GM21737 (cell line): ENCODE measurements around the gene TCP11L1.

ENCODE experiments used
- ATAC-seq: cut with Tn5 transposase; IDR thresholded peaks from one replicate; pipeline ENCODE4 v1.9.1; 2021; ENCODE audit warnings: mild to moderate bottlenecking, moderate library complexity; ENCODE audit not compliant: unreplicated experiment

The TCP11L1 gene

GRCh38 chr11:33039274-33040032 is at the start of gene TCP11L1:
TCP11L1 (plus strand) TSS chr11:33039572; CDS start chr11:33043774, 4,202 bp downstream.
- ATAC-seq = peak; percentile 84

- ATAC-seq = no peak
Measured at GRCh38 chr11:32990481-32990880, 48.9 kb upstream of the TCP11L1 start.

GRCh38 chr11:32991427-32991826 is 47.9 kb upstream of the TCP11L1 start:
- no peak for ATAC-seq

GRCh38 chr11:32991898-32992297 is 47.5 kb upstream of the TCP11L1 start:
- no peak for ATAC-seq

- ATAC-seq = no peak
Measured at GRCh38 chr11:33000181-33000580, 39.2 kb upstream of the TCP11L1 start.

GRCh38 chr11:33001281-33001680 is 38.1 kb upstream of the TCP11L1 start:
- no peak for ATAC-seq

GRCh38 chr11:33001751-33002542 is 37.4 kb upstream of the TCP11L1 start:
- no peak for ATAC-seq

GRCh38 chr11:33005175-33005574 is 34.2 kb upstream of the TCP11L1 start:
- ATAC-seq = no peak

GRCh38 chr11:33006010-33006409 is 33.4 kb upstream of the TCP11L1 start:
- ATAC-seq = no peak

GRCh38 chr11:33013755-33014154 is 25.6 kb upstream of the TCP11L1 start:
- ATAC-seq = no peak

GRCh38 chr11:33015621-33016551 is 23.5 kb upstream of the TCP11L1 start, which contains the start of gene DEPDC7:
DEPDC7 (plus strand) TSS chr11:33015878; CDS start chr11:33015956, 78 bp downstream.
- ATAC-seq = peak; percentile 68

- ATAC-seq = no peak
Measured at GRCh38 chr11:33016654-33017053, 22.7 kb upstream of the TCP11L1 start.

- no peak for ATAC-seq
Measured at GRCh38 chr11:33017478-33017877, 21.9 kb upstream of the TCP11L1 start.

- ATAC-seq = no peak
Measured at GRCh38 chr11:33017965-33018364, 21.4 kb upstream of the TCP11L1 start.

GRCh38 chr11:33018840-33019239 is 20.5 kb upstream of the TCP11L1 start:
- no peak for ATAC-seq

GRCh38 chr11:33021501-33021900 is 17.9 kb upstream of the TCP11L1 start:
- ATAC-seq = no peak

GRCh38 chr11:33021937-33022336 is 17.4 kb upstream of the TCP11L1 start:
- no peak for ATAC-seq

- no peak for ATAC-seq
Measured at GRCh38 chr11:33025339-33025722, 14.0 kb upstream of the TCP11L1 start.

GRCh38 chr11:33027233-33027632 is 12.1 kb upstream of the TCP11L1 start:
- ATAC-seq = no peak

GRCh38 chr11:33027846-33028536 is 11.4 kb upstream of the TCP11L1 start:
- no peak for ATAC-seq
